Omental fat pad (tissue), 4 donors: Measurements from ENCODE around the gene MBP. TPM values are rescaled to one million over a fixed set of nuclear protein-coding genes. Genes with fewer than 3 reads are reported as not detected.

Source experiments
- ATAC-seq: fragments of 150-250 bp; one replicate; pipeline ENCODE4 v1.9.1; 2016; ENCODE audit warnings: mild to moderate bottlenecking, moderate library complexity; ENCODE audit not compliant: low FRiP score
- DNase-seq: peaks from one replicate; pipeline ENCODE4 v3.0.0-alpha.2; 2019; ENCODE audit warnings: low spot score
- total RNA-seq, 4 donors: library from RNA; depleted of rRNA; stranded (reverse); fragments of >200 nt; gene quantifications; one replicate each; pipeline ENCODE4 v1.1.0, GENCODE V29; 2016
- TF ChIP-seq, protein P1 (sequence below), 3 donors: fragments of 450-650 bp; IDR thresholded peaks; one replicate each; pipeline ENCODE4 v1.5.1; 2016 to 2017; ENCODE audit warnings: antibody characterized with exemption in 3 of 3, mild to moderate bottlenecking in 3 of 3, moderate library complexity in 2 of 3

The MBP gene
- total RNA-seq, 4 donors from 2014 or later, result 27.4 to 50.9 (median 36.0) TPM

DNA sequence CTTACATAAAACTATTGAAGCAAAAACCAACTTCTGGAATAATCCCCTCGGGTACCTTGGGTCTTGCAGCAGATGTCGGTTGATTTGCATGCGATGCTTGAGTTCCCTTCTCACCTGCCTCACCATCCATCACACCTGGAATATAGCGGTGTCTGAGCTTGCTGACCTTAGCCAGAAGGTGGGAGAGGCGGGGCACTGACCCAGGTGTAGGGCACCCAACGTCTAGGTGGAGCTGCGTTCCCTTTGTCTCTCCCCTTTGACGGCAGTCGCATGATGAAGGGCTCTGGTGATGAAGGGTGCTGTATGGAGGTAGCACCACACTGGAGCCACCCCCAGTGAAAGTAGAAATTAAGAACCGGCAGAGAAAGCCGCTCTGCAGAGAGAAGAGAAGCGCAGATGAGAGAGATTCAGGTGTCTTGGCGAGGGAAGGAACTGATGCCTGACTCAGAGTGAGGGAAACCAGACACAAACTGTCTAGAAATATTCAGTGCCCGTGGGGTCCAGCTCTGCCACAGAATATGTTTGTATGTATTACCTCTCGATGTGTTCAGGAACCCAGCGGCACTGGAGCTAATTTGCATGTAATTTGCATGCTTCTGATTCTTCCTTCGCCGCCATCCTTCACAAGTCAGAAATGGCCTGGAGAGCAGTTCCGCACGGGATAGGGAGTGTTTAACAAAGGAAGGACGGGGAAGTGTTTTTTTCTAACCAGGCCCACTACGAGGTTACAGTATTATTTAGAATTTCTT is 19.4 kb upstream of the MBP start:
- TF ChIP-seq, protein P1, sequence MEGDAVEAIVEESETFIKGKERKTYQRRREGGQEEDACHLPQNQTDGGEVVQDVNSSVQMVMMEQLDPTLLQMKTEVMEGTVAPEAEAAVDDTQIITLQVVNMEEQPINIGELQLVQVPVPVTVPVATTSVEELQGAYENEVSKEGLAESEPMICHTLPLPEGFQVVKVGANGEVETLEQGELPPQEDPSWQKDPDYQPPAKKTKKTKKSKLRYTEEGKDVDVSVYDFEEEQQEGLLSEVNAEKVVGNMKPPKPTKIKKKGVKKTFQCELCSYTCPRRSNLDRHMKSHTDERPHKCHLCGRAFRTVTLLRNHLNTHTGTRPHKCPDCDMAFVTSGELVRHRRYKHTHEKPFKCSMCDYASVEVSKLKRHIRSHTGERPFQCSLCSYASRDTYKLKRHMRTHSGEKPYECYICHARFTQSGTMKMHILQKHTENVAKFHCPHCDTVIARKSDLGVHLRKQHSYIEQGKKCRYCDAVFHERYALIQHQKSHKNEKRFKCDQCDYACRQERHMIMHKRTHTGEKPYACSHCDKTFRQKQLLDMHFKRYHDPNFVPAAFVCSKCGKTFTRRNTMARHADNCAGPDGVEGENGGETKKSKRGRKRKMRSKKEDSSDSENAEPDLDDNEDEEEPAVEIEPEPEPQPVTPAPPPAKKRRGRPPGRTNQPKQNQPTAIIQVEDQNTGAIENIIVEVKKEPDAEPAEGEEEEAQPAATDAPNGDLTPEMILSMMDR (IDR thresholded peaks at IDR 0.05), result no peak
- ATAC-seq, result no peak
- DNase-seq, result no peak

DNA sequence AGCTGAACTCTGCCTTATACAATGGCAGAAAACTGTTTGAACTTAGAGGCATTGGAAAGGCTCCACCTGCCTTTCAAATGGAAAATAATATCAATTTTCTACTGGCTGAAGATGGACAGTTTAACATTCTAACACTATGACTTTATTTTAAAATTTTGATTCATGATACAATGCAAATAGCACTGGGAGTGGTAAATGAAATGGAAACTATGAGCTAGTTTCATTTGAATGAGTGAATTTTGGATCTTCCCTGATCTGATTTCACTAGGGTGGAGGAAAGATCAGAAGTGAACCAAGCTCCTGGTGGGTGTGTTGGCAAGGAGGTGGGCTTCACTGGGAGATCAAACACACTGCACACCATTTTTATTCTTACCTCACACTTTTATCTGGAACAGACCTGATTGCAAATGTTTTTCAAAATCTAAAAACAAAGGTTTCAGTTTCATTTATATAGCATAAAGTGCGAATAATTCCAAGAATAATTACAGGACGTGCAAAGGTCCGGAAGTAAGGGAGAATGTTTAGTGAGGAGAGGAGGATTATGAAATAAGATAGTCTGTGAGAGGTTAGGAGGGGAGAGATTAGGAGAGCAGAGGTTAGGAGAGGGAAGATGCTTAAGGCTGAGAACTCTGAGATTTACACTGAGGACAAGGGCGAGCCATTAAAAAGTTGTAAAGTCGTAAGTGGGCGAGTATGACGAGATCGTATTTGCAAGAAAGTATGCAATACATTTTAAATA is 18.6 kb upstream of the MBP start:
- DNase-seq (no peak), ATAC-seq (no peak)
- TF ChIP-seq, protein P1 (IDR thresholded peaks at IDR 0.05), result no peak

DNA sequence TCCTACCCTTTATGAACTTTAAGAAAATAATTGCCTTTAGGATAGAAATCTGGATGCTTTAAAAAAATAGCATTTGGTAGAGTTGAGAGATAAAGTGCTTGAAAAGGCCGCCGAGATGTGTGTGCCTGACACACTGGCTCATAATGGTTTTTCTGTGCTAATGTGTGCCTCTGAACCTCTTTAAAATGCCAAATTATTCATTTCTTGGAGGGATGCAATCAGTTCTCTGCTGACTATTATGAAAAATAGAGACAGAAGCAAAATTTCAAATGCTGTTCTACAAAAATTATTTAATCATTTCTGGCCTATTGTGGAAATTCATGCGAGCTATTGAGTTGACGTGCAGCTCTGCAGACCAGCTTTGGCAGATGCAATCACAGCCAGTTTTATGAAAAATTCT is 18.0 kb upstream of the MBP start:
- no peak for ATAC-seq

DNA sequence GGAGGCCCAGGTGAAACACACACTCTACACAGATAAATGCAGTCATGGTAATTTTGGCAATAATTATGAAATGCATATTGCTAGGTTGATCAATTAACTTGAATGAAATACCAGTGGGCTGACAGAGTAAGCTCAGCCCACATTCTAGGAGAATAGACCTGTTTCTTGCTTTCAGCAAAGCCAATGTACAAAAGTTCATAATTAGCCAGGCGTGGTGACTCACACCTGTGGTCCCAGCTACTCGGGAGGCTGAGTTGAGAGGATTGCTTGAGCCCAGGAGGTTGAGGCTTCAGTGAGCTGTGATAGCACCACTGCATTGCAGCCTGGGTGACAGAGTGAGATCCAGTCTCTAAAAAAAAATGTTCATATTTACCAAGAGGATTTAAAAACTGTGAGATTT is 15.7 kb upstream of the MBP start:
- ATAC-seq (no peak), DNase-seq (no peak)
- TF ChIP-seq, protein P1 (IDR thresholded peaks at IDR 0.05), result no peak

More for the DNA sequence above, 18.0 kb upstream of the MBP start:
- DNase-seq, result no peak
- TF ChIP-seq, protein P1 (IDR thresholded peaks at IDR 0.05), result no peak

DNA sequence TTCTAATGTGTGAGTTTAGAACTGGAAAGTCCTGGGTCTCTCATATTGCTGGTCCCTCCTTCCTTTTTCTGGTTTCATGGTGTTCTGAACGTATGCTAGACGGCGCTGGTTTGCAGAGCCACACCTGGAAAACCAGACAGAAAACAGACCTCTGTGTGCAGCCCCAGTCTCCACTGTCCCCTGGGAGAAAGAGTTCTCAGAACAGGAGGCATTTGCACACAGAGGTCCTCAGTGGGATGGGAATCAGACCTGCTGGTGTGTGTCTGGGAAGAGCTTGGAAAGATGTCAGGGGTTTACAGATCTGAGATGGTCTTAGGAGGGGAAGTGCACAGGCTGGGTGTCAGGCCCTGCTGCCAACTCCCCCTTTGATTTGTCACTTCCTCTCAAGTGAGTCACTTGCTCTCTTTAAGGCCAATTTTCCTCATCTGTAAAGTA is 14.9 kb upstream of the MBP start:
- TF ChIP-seq, protein P1 (IDR thresholded peaks at IDR 0.05), result no peak
- ATAC-seq (no peak), DNase-seq (no peak)

DNA sequence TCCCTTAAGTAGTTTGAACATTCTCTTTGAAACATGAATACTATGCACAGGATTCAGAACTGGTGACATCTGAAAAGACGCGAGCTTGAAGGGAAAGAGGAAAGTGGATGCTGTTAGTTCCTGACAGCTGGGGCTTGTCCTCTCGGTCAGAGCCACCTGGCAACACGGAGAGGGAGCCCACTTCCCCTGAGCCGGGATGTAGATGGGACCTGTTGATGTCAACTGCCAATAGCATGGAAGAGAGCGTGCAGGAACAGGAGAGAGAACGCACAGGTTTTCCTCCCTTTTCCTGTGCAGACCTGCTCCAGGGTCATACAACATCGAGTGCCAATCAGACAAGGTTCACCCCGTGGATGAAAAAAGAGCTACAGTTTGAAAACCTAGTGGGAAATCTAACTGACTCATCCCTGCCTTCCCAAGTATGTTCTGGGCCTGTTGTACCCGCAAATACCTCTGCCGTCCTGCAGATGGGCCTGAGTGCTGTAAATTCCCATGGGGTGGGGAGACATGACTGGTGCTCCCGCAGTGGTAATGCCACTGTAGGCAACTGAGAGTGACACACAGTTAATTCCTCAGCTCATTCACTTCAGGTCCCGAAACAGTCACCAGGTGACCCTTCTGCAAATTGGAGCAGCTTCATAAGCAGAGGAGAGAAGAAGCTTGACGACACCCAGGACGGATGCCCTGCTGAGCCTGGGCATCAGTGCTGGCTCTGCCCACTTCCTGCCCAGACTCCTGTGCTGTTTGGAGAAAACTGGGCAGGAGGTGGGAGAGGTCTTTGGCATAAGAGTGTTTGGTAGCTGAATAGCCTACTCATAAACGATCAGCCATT is 13.9 kb upstream of the MBP start:
- TF ChIP-seq, protein P1 (IDR thresholded peaks at IDR 0.05), result no peak
- DNase-seq (no peak), ATAC-seq (no peak)
